ENCODE data around the gene FN3K.

Gene FN3K

GRCh38 chr17:82734987-82735866 lies at the start of gene FN3K:
Gene FN3K, plus strand, starts transcription at chr17:82735615. Its CDS starts 22 bp downstream, at chr17:82735637.
- intact Hi-C loops (cut with DNase I): no loop called here
- DNase-seq: peak; percentile 31 to 91 (median 80)

GRCh38 chr17:82686366-82687324 lies 48.8 kb upstream of the FN3K start:
- intact Hi-C loops (cut with DNase I): no loop called here
- no peak for DNase-seq

GRCh38 chr17:82687375-82687861 lies 48.0 kb upstream of the FN3K start:
- intact Hi-C loops (cut with DNase I): no loop called here
- peak in 39 of 42 donors; percentile 40 to 91 (median 70) for DNase-seq

GRCh38 chr17:82687871-82688270 lies 47.5 kb upstream of the FN3K start:
- DNase-seq: no peak
- intact Hi-C loops (cut with DNase I): no loop called here

GRCh38 chr17:82689077-82689476 lies 46.3 kb upstream of the FN3K start:
- intact Hi-C loops (cut with DNase I): no loop called here
- no peak for DNase-seq

- DNase-seq: peak in 39 of 42 donors; percentile 40 to 90 (median 75)
- intact Hi-C loops (cut with DNase I): no loop called here
Measured at GRCh38 chr17:82690786-82691489, 44.5 kb upstream of the FN3K start.

GRCh38 chr17:82691714-82692113 lies 43.7 kb upstream of the FN3K start:
- DNase-seq: no peak
- intact Hi-C loops (cut with DNase I): no loop called here

GRCh38 chr17:82692268-82692667 lies 43.1 kb upstream of the FN3K start:
- DNase-seq: no peak
- intact Hi-C loops (cut with DNase I): no loop called here

GRCh38 chr17:82693168-82693867 lies 42.1 kb upstream of the FN3K start:
- no peak for DNase-seq
- intact Hi-C loops (cut with DNase I): no loop called here

- DNase-seq: no peak
- intact Hi-C loops (cut with DNase I): loop anchor here (5.0 kb wide), 1 partner anchor 47 kb away; the partner anchor contains the start of gene WDR45B
Measured at GRCh38 chr17:82694647-82695046, 40.8 kb upstream of the FN3K start.

GRCh38 chr17:82696259-82696658 lies 39.2 kb upstream of the FN3K start:
- no peak for DNase-seq
- intact Hi-C loops (cut with DNase I): loop anchor here (5.0 kb wide), 1 partner anchor 49 kb away; the partner anchor contains the start of gene WDR45B

GRCh38 chr17:82696916-82697807 lies 38.3 kb upstream of the FN3K start:
- DNase-seq: peak in 41 of 42 donors; percentile 53 to 89 (median 74)
- intact Hi-C loops (cut with DNase I): loop anchor here (5.0 kb wide), 1 partner anchor 50 kb away; the partner anchor contains the start of gene WDR45B

GRCh38 chr17:82697808-82698064 lies 37.7 kb upstream of the FN3K start:
- intact Hi-C loops (cut with DNase I): loop anchor here (2.0 to 5.0 kb wide), 2 partner anchors 39 to 50 kb away; partner anchors contain the start of gene WDR45B
- DNase-seq: no peak

- peak; percentile 99 to 100 (median 100) for DNase-seq
Measured at GRCh38 chr17:82698065-82698973, 37.1 kb upstream of the FN3K start, which contains the start of gene RAB40B. Gene RAB40B, minus strand, starts transcription at chr17:82698698. Its CDS starts 102 bp downstream, at chr17:82698596.

GRCh38 chr17:82698974-82699442 lies 36.4 kb upstream of the FN3K start:
- intact Hi-C loops (cut with DNase I): loop anchor here (2.0 to 5.0 kb wide), 2 partner anchors 38 to 52 kb away; partner anchors contain the start of gene WDR45B

More at GRCh38 chr17:82698065-82698973, 37.1 kb upstream of the FN3K start, which contains the start of gene RAB40B:
- intact Hi-C loops (cut with DNase I): loop anchor here (2.0 to 5.0 kb wide), 2 partner anchors 38 to 51 kb away; partner anchors contain the start of gene WDR45B

GRCh38 chr17:82699551-82699950 lies 35.9 kb upstream of the FN3K start:
- DNase-seq: no peak
- intact Hi-C loops (cut with DNase I): loop anchor here (2.0 to 5.0 kb wide), 2 partner anchors 37 to 52 kb away; partner anchors contain the start of gene WDR45B

More at GRCh38 chr17:82698974-82699442, 36.4 kb upstream of the FN3K start:
- DNase-seq: no peak
